Activated B cell treated with CpG ODN at 0.5 μM for 24 hours (primary cell): ENCODE data around the gene CAT. TPM values are rescaled to one million over a fixed set of nuclear protein-coding genes. Genes with fewer than 3 reads are reported as not detected.

Experiments used
- ATAC-seq: fragments of 200-7000 bp; cut with Tn5 transposase; one replicate; pipeline ENCODE4 v1.10.0; 2021; ENCODE audit warnings: low read depth, mild to moderate bottlenecking, moderate library complexity
- CTCF ChIA-PET: fragments of 350-600 bp; sonication (Branson Sonifier 250); formaldehyde crosslinking; loops from one replicate; lab custom pipeline; 2021; ENCODE audit warnings: antibody characterized with exemption; lab: Charles Lee
- POLR2A ChIA-PET: fragments of 350-600 bp; sonication (Branson Sonifier 250); formaldehyde crosslinking; loops from one replicate; lab custom pipeline; 2021; ENCODE audit warnings: antibody characterized with exemption; lab: Charles Lee
- DNase-seq: peaks from one replicate; pipeline ENCODE4 v3.0.0; 2022
- H3K27ac Mint-ChIP-seq: one replicate; pipeline ENCODE4 v1.8.0; 2020; ENCODE audit warnings: mixed read lengths
- H3K27me3 Mint-ChIP-seq: one replicate; pipeline ENCODE4 v1.8.0; 2021; ENCODE audit warnings: mixed read lengths
- H3K36me3 Mint-ChIP-seq: one replicate; pipeline ENCODE4 v1.8.0; 2021; ENCODE audit warnings: low read depth, mixed read lengths
- H3K4me1 Mint-ChIP-seq: one replicate; pipeline ENCODE4 v1.8.0; 2021; ENCODE audit warnings: mixed read lengths
- H3K4me3 Mint-ChIP-seq: one replicate; pipeline ENCODE4 v1.8.0; 2020; ENCODE audit warnings: mild to moderate bottlenecking, mixed read lengths
- H3K9me3 Mint-ChIP-seq: one replicate; pipeline ENCODE4 v1.8.0; 2020; ENCODE audit warnings: mixed read lengths
- CTCF ChIP-seq: fragments of 200-600 bp; IDR thresholded peaks from one replicate; pipeline ENCODE4 v1.8.0; 2022; ENCODE audit warnings: antibody characterized with exemption, mild to moderate bottlenecking
- intact Hi-C: fragments of 100-400 bp; cut with micrococcal nuclease; formaldehyde crosslinking; loops from one replicate; pipeline ENCODE4 v1.15.1; 2024
- total RNA-seq: library from RNA; stranded (reverse); gene quantifications from 2 replicates; pipeline ENCODE4 v1.2.3, GENCODE V29; 2022

Gene CAT
- total RNA-seq, 1 donor from 2014 or later = 81.2 TPM

GRCh38 chr11:34397811-34398210 is 40.9 kb upstream of the CAT start:
- CTCF ChIA-PET = no interaction called here
- Mint-ChIP-seq H3K36me3 (no peaks in the 10 kb centered on the region), H3K4me1 (no peaks in the 10 kb centered on the region), H3K27me3 (peaks cover 17% of the 10 kb centered on the region), H3K4me3 (no peak overlapping the region), H3K9me3 (peaks cover 15% of the 10 kb centered on the region), H3K27ac (no peak overlapping the region)
- POLR2A ChIA-PET = no interaction called here
- intact Hi-C loops = no loop called here
- ATAC-seq = no peak
- TF ChIP-seq CTCF = no peak
- DNase-seq = no peak

- ChIA-PET POLR2A (no interaction called here), CTCF (interaction anchor here (0.5 kb wide), 1 partner anchor 686 kb away, joined by 3 read pairs; no protein-coding TSS in a partner anchor)
- H3K36me3 Mint-ChIP-seq = no peaks in the 10 kb centered on the region
- no peak overlapping the region for H3K27ac Mint-ChIP-seq
- H3K4me1 Mint-ChIP-seq = peaks cover 3% of the 10 kb centered on the region
- ATAC-seq (no peak), DNase-seq (no peak)
- TF ChIP-seq CTCF = no peak
- no peaks in the 10 kb centered on the region for H3K9me3 Mint-ChIP-seq
- intact Hi-C loops = no loop called here
- no peak overlapping the region for H3K4me3 Mint-ChIP-seq
- H3K27me3 Mint-ChIP-seq = peaks cover 11% of the 10 kb centered on the region
Measured at GRCh38 chr11:34403431-34403830, 35.3 kb upstream of the CAT start.

GRCh38 chr11:34404280-34404679 is 34.5 kb upstream of the CAT start:
- Mint-ChIP-seq H3K27ac (no peak overlapping the region), H3K27me3 (peaks cover 13% of the 10 kb centered on the region), H3K9me3 (no peaks in the 10 kb centered on the region), H3K36me3 (no peaks in the 10 kb centered on the region), H3K4me3 (no peak overlapping the region), H3K4me1 (peaks cover 3% of the 10 kb centered on the region)
- ATAC-seq = no peak
- no peak for DNase-seq
- ChIA-PET POLR2A (no interaction called here), CTCF (no interaction called here)
- TF ChIP-seq CTCF = no peak
- intact Hi-C loops = no loop called here

- TF ChIP-seq CTCF = no peak
- Mint-ChIP-seq H3K4me3 (no peak overlapping the region), H3K27ac (no peak overlapping the region), H3K4me1 (peaks cover 3% of the 10 kb centered on the region), H3K9me3 (no peaks in the 10 kb centered on the region), H3K27me3 (peaks cover 15% of the 10 kb centered on the region), H3K36me3 (no peaks in the 10 kb centered on the region)
- intact Hi-C loops = no loop called here
- POLR2A ChIA-PET = no interaction called here
- ATAC-seq (no peak), DNase-seq (no peak)
- CTCF ChIA-PET = no interaction called here
Measured at GRCh38 chr11:34405079-34405858, 33.5 kb upstream of the CAT start.

- no peak overlapping the region for H3K4me3 Mint-ChIP-seq
- TF ChIP-seq CTCF = no peak
- no peak overlapping the region for H3K27ac Mint-ChIP-seq
- no peaks in the 10 kb centered on the region for H3K36me3 Mint-ChIP-seq
- peaks cover 18% of the 10 kb centered on the region for H3K27me3 Mint-ChIP-seq
- no peak for ATAC-seq
- POLR2A ChIA-PET = no interaction called here
- peaks cover 3% of the 10 kb centered on the region for H3K4me1 Mint-ChIP-seq
- no peak for DNase-seq
- no peaks in the 10 kb centered on the region for H3K9me3 Mint-ChIP-seq
- CTCF ChIA-PET = no interaction called here
- intact Hi-C loops = no loop called here
Measured at GRCh38 chr11:34406413-34406812, 32.3 kb upstream of the CAT start.
